RWPE2 (cell line): ENCODE results near the gene PTPN14.

ENCODE experiments used
- ATAC-seq: fragments of 200-7000 bp; cut with Tn5 transposase; 3 replicates; pipeline ENCODE4 v1.9.1; 2021; ENCODE audit warnings: low read depth
- DNase-seq: peaks from one replicate; pipeline ENCODE4 v3.0.0-alpha.2; 2020; ENCODE audit warnings: low spot score
- H3K27ac ChIP-seq: fragments of 450-650 bp; 2 replicates; pipeline ENCODE4 v1.5.1; 2017; ENCODE audit warnings: mild to moderate bottlenecking; ENCODE audit not compliant: poor library complexity, severe bottlenecking
- H3K27me3 ChIP-seq: fragments of 250-450 bp; sonication (Bioruptor Pico); 2 replicates; pipeline ENCODE4 v1.5.1; 2021; ENCODE audit warnings: mild to moderate bottlenecking, moderate library complexity; ENCODE audit not compliant: insufficient read depth, poor library complexity, severe bottlenecking
- H3K36me3 ChIP-seq: fragments of 250-450 bp; sonication (Bioruptor Pico); 2 replicates; pipeline ENCODE4 v1.5.1; 2020; ENCODE audit warnings: low read depth, mild to moderate bottlenecking, moderate library complexity
- H3K4me1 ChIP-seq: fragments of 250-450 bp; sonication (Bioruptor Pico); 2 replicates; pipeline ENCODE4 v1.5.1; 2021; ENCODE audit warnings: mild to moderate bottlenecking, moderate library complexity; ENCODE audit not compliant: insufficient read depth, poor library complexity, severe bottlenecking
- H3K4me3 ChIP-seq: fragments of 250-450 bp; sonication (Bioruptor Pico); 2 replicates; pipeline ENCODE4 v1.5.1; 2021; ENCODE audit warnings: mild to moderate bottlenecking, moderate library complexity; ENCODE audit not compliant: severe bottlenecking
- H3K9me3 ChIP-seq: fragments of 250-450 bp; sonication (Bioruptor Pico); 2 replicates; pipeline ENCODE4 v1.5.1; 2021; ENCODE audit warnings: mild to moderate bottlenecking, moderate library complexity; ENCODE audit not compliant: severe bottlenecking
- CTCF ChIP-seq: fragments of 450-650 bp; IDR thresholded peaks from one replicate; pipeline ENCODE4 v1.5.1; 2017; ENCODE audit warnings: mild to moderate bottlenecking, moderate library complexity; ENCODE audit not compliant: poor library complexity, severe bottlenecking

PTPN14 gene

GRCh38 chr1:214321705-214322453, 229.5 kb downstream of the PTPN14 start:
- Histone ChIP-seq H3K9me3 (no peaks in the 10 kb centered on the region), H3K27me3 (no peaks in the 10 kb centered on the region), H3K36me3 (peaks cover 6% of the 10 kb centered on the region; the same call in 1 of the 2 replicates), H3K27ac (no peak overlapping the region), H3K4me1 (no peaks in the 10 kb centered on the region), H3K4me3 (no peak overlapping the region)
- DNase-seq (no peak), ATAC-seq (no peak)
- TF ChIP-seq CTCF, result no peak

DNA sequence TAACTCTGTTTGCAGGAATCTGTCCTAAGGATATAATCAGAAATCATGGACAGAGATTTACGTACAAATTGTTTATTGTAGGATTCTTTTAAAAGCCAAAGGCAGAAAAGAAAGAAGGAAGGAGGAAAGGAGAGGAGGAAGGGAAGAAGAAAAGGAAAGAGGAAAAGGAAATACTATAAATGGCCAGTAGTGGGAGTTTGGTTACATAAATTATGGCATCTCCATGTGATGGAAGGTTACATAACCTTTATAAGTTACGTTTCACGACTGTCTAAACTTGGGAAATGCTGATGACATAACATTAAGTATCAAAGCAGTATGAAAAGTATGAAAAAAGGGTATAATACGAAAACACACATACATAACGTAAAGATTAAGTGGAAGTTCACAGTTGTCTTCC, 231.5 kb downstream of the PTPN14 start:
- Histone ChIP-seq H3K27me3 (no peaks in the 10 kb centered on the region), H3K36me3 (peaks cover 6% of the 10 kb centered on the region; the same call in 1 of the 2 replicates), H3K27ac (no peak overlapping the region), H3K9me3 (no peaks in the 10 kb centered on the region), H3K4me1 (no peaks in the 10 kb centered on the region), H3K4me3 (no peak overlapping the region)
- DNase-seq (no peak), ATAC-seq (no peak)
- no peak for TF ChIP-seq CTCF

GRCh38 chr1:214318956-214319736, 232.3 kb downstream of the PTPN14 start:
- no peak overlapping the region for H3K27ac ChIP-seq
- no peaks in the 10 kb centered on the region for H3K27me3 ChIP-seq
- no peaks in the 10 kb centered on the region for H3K4me1 ChIP-seq
- no peak for DNase-seq
- H3K9me3 ChIP-seq, result no peaks in the 10 kb centered on the region
- H3K4me3 ChIP-seq, result no peak overlapping the region
- ATAC-seq, result no peak
- TF ChIP-seq CTCF, result no peak
- peaks cover 6% of the 10 kb centered on the region; the same call in 1 of the 2 replicates for H3K36me3 ChIP-seq

- no peak for TF ChIP-seq CTCF
- no peaks in the 10 kb centered on the region for H3K9me3 ChIP-seq
- H3K4me3 ChIP-seq, result no peak overlapping the region
- peaks cover 6% of the 10 kb centered on the region; the same call in 1 of the 2 replicates for H3K36me3 ChIP-seq
- DNase-seq, result no peak
- no peak overlapping the region for H3K27ac ChIP-seq
- H3K27me3 ChIP-seq, result no peaks in the 10 kb centered on the region
- no peak for ATAC-seq
- H3K4me1 ChIP-seq, result no peaks in the 10 kb centered on the region
Observed at GRCh38 chr1:214318356-214318755, 233.0 kb downstream of the PTPN14 start.
